ENCODE measurements around the gene CDIPT. TPM values are rescaled to one million over a fixed set of nuclear protein-coding genes. Genes with fewer than 3 reads are reported as not detected.

The CDIPT gene
- total and polyA plus RNA-seq, 2 of the 4 experiments (the other 2 are of a cell fraction) = 47.1 to 100 TPM

- no peak overlapping the region for H2AK5ac ChIP-seq (ENCODE audit: low read depth, low read length)
- intact Hi-C loops (cut with micrococcal nuclease) = no loop called here
- no peak overlapping the region for H4K91ac ChIP-seq (ENCODE audit: insufficient read depth, low read depth, low read length)
- H3K4me2 ChIP-seq (ENCODE audit: low read depth, low read length) = no peak overlapping the region
- CTCF ChIA-PET = no interaction called here
- no peak overlapping the region for H2BK5ac ChIP-seq (ENCODE audit: low read depth, low read length, poor library complexity, severe bottlenecking)
- no peak overlapping the region for H3K4me3 ChIP-seq (ENCODE audit: insufficient read depth, low read depth, low read length)
- H3K36me3 ChIP-seq (ENCODE audit: control insufficient read depth, insufficient read depth, low read length) = no peaks in the 10 kb centered on the region
- no peak overlapping the region for H3K27ac ChIP-seq (ENCODE audit: insufficient read depth, low read length)
- no peak overlapping the region for H3K18ac ChIP-seq (ENCODE audit: low read depth, low read length)
- DNase-seq = no peak
- POLR2A ChIA-PET (ENCODE audit: unreplicated experiment) = no interaction called here
- WGBS, 2 experiments (ENCODE audit: extremely low coverage in 2 of 2, insufficient read length in 1 of 2) = 90% methylated on average over 18 of the region's 26 CpGs; no CpG with 5 or more reads in 1 of the 2 experiments
- H2BK15ac ChIP-seq (ENCODE audit: low read depth, low read length) = no peak overlapping the region
- no peaks in the 10 kb centered on the region for H3K9me3 ChIP-seq (ENCODE audit: control insufficient read depth, insufficient read depth, low read length)
- TF ChIP-seq MAFK (IDR thresholded peaks at IDR 0.05; ENCODE audit: low read depth, low read length) = no peak
- no peak for TF ChIP-seq FOS (IDR thresholded peaks at IDR 0.05; ENCODE audit: low read depth, low read length)
- no peak for TF ChIP-seq USF2 (IDR thresholded peaks at IDR 0.05; ENCODE audit: low read depth, low read length)
- TF ChIP-seq MAZ (IDR thresholded peaks at IDR 0.05; ENCODE audit: borderline replicate concordance, low read depth, low read length) = no peak
- no peak for TF ChIP-seq ELK1 (IDR thresholded peaks at IDR 0.05; ENCODE audit: borderline replicate concordance, low read depth, low read length)
- no peak for TF ChIP-seq CHD1 (IDR thresholded peaks at IDR 0.05; ENCODE audit: low read depth, low read length)
- no peak for TF ChIP-seq RCOR1 (IDR thresholded peaks at IDR 0.05; ENCODE audit: insufficient replicate concordance, low read length)
- no peak for TF ChIP-seq RAD21 (IDR thresholded peaks at IDR 0.05; ENCODE audit: low read length)
- no peak overlapping the region for H3K56ac ChIP-seq (ENCODE audit: extremely low read depth, insufficient read depth, low read length)
- no peak overlapping the region for H2AFZ ChIP-seq (replicated peaks; ENCODE audit: low read length, poor library complexity)
- H3K9me1 ChIP-seq (ENCODE audit: insufficient read depth, low read length) = no peaks in the 10 kb centered on the region
- no peak overlapping the region for H3K14ac ChIP-seq (replicated peaks; ENCODE audit: low read depth, low read length)
- in situ Hi-C loops (cut with MboI; ENCODE audit: low sequenced_read_pairs) = no loop called here
- BruUV-seq (replicated peaks) = no TSS peak
- H2BK20ac ChIP-seq (ENCODE audit: low read depth, low read length) = no peak overlapping the region
- H3K23ac ChIP-seq (ENCODE audit: low read depth, low read length) = no peak overlapping the region
- H2BK120ac ChIP-seq (ENCODE audit: low read depth, low read length) = no peak overlapping the region
- no peak overlapping the region for H4K5ac ChIP-seq (ENCODE audit: low read depth, low read length)
- H4K20me1 ChIP-seq (ENCODE audit: insufficient read depth, low read length) = peaks cover 3% of the 10 kb centered on the region; the same call in 1 of the 2 replicates
- H3K9ac ChIP-seq (ENCODE audit: low read depth, low read length) = no peak overlapping the region
- H3K27me3 ChIP-seq (ENCODE audit: control insufficient read depth, insufficient read depth, low read length) = peaks cover 18% of the 10 kb centered on the region
- no peaks in the 10 kb centered on the region for H3K79me1 ChIP-seq (ENCODE audit: low read depth in 1 of 2, low read length in 2 of 2)
- no peak overlapping the region for H4K8ac ChIP-seq (ENCODE audit: low read depth in 2 of 2, low read length in 2 of 2)
- no peak for ATAC-seq (ENCODE audit: low read depth)
- H2AK9ac ChIP-seq (replicated peaks; ENCODE audit: low read depth, low read length, poor library complexity) = no peak overlapping the region
- H3K4ac ChIP-seq (ENCODE audit: low read depth, low read length) = no peak overlapping the region
- H3K4me1 ChIP-seq (ENCODE audit: control insufficient read depth, insufficient read depth, low read length) = no peaks in the 10 kb centered on the region
- dilution Hi-C loops (cut with HindIII; ENCODE audit: low sequenced_read_pairs, unreplicated experiment) = no loop called here
Observed at GRCh38 chr16:29873319-29873718, 10.3 kb upstream of the CDIPT start.

Data from IMR-90 (cell line).